PFSK-1 (cell line): Measurements from ENCODE around the gene ANKK1.

Source experiments
- POLR2AphosphoS5 ChIP-seq: IDR thresholded peaks from 2 replicates; pipeline ENCODE4 v1.6.1; 2012; ENCODE audit warnings: low read depth, mild to moderate bottlenecking, control low read depth, low read length, moderate library complexity
- TAF1 ChIP-seq: IDR thresholded peaks from 2 replicates; pipeline ENCODE4 v1.6.1; 2012; ENCODE audit warnings: low read length, control low read depth, borderline replicate concordance; ENCODE audit not compliant: insufficient read depth
- TF ChIP-seq, protein P1 (sequence below), 2 experiments: IDR thresholded peaks; 2 replicates each; pipeline versions ENCODE4 v1.6.1 to v1.8.0; 2011 to 2012; ENCODE audit warnings: low read depth in 2 of 2, low read length in 2 of 2, control low read depth in 1 of 2, inconsistent platforms in 1 of 2, mild to moderate bottlenecking in 1 of 2, moderate library complexity in 1 of 2; ENCODE audit not compliant: insufficient read depth in 1 of 2

DNA sequence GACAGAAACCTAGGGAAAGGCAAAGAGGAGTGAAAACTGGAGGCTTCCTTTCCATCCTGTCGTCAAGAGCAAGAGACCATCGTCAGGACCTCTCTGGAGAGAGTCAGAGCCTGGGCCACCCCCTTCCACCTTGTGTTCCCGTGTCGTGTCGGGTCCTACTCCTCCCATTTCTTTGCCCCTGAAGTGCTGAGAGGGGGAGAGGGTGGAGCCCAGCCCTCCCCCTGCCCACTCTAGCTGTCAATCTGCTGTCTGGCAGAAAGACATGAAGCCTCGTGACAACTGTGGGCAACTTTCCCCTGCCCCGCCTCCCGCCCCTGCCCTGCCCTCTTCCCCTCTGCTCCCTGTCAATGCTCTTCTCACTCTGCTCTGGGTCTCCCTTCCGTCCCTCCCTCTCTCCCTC is 20.6 kb downstream of the ANKK1 start:
- TF ChIP-seq, protein P1, sequence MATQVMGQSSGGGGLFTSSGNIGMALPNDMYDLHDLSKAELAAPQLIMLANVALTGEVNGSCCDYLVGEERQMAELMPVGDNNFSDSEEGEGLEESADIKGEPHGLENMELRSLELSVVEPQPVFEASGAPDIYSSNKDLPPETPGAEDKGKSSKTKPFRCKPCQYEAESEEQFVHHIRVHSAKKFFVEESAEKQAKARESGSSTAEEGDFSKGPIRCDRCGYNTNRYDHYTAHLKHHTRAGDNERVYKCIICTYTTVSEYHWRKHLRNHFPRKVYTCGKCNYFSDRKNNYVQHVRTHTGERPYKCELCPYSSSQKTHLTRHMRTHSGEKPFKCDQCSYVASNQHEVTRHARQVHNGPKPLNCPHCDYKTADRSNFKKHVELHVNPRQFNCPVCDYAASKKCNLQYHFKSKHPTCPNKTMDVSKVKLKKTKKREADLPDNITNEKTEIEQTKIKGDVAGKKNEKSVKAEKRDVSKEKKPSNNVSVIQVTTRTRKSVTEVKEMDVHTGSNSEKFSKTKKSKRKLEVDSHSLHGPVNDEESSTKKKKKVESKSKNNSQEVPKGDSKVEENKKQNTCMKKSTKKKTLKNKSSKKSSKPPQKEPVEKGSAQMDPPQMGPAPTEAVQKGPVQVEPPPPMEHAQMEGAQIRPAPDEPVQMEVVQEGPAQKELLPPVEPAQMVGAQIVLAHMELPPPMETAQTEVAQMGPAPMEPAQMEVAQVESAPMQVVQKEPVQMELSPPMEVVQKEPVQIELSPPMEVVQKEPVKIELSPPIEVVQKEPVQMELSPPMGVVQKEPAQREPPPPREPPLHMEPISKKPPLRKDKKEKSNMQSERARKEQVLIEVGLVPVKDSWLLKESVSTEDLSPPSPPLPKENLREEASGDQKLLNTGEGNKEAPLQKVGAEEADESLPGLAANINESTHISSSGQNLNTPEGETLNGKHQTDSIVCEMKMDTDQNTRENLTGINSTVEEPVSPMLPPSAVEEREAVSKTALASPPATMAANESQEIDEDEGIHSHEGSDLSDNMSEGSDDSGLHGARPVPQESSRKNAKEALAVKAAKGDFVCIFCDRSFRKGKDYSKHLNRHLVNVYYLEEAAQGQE (IDR thresholded peaks at IDR 0.05; ENCODE audit: insufficient read depth in 1 of 2, low read depth in 2 of 2, low read length in 2 of 2), result no peak
- TF ChIP-seq POLR2AphosphoS5, result no peak
- no peak for TF ChIP-seq TAF1
